Common myeloid progenitor, CD34-positive (primary cell): ENCODE results near the gene RNF166.

ENCODE experiments used
- CTCF ChIA-PET: fragments of 350-600 bp; sonication (Branson Sonifier 250); formaldehyde crosslinking; loops from one replicate; lab custom pipeline; 2021; ENCODE audit warnings: antibody characterized with exemption; lab: Charles Lee
- POLR2A ChIA-PET: fragments of 350-600 bp; sonication (Branson Sonifier 250); formaldehyde crosslinking; loops from one replicate; lab custom pipeline; 2021; ENCODE audit warnings: antibody characterized with exemption; lab: Charles Lee
- DNase-seq, 3 donors: peaks; one replicate each; pipeline versions ENCODE4 v3.0.0 to v3.0.0-alpha.2; 2013
- H3K27ac ChIP-seq, 2 experiments: 1 replicate in 1 of 2; 2 replicates in 1 of 2; pipeline ENCODE4 v1.7.0; 2013; ENCODE audit warnings: inconsistent platforms in 2 of 2, low read length in 2 of 2, mild to moderate bottlenecking in 2 of 2, low read depth in 1 of 2, moderate library complexity in 1 of 2; ENCODE audit not compliant: severe bottlenecking in 2 of 2, insufficient read depth in 1 of 2, poor library complexity in 1 of 2
- H3K27me3 ChIP-seq, 5 experiments: replicated peaks in 2 of 5; 1 replicate in 3 of 5; 2 replicates in 2 of 5; pipeline versions ENCODE4 v1.6.1 to v1.7.0; 2013; ENCODE audit warnings: low read length in 4 of 5, mild to moderate bottlenecking in 2 of 5, moderate library complexity in 2 of 5, inconsistent platforms in 1 of 5; ENCODE audit not compliant: insufficient read depth in 5 of 5, control insufficient read depth in 4 of 5
- H3K36me3 ChIP-seq, 4 experiments: 1 replicate in 2 of 4; 2 replicates in 2 of 4; pipeline versions ENCODE4 v1.6.1 to v1.7.0; 2013; ENCODE audit warnings: low read length in 3 of 4, control low read depth in 1 of 4, mild to moderate bottlenecking in 1 of 4; ENCODE audit not compliant: control insufficient read depth in 4 of 4, insufficient read depth in 4 of 4
- H3K4me1 ChIP-seq, 4 experiments: 1 replicate in 3 of 4; 2 replicates in 1 of 4; pipeline versions ENCODE4 v1.6.1 to v1.7.1; 2013; ENCODE audit warnings: low read length in 3 of 4, mild to moderate bottlenecking in 3 of 4, control low read depth in 1 of 4, inconsistent platforms in 1 of 4, moderate library complexity in 1 of 4; ENCODE audit not compliant: control insufficient read depth in 4 of 4, insufficient read depth in 4 of 4; ENCODE audit errors: control extremely low read depth in 1 of 4
- H3K4me3 ChIP-seq, 7 experiments: 1 replicate in 4 of 7; 2 replicates in 3 of 7; pipeline versions ENCODE4 v1.5.1 to v1.7.0; 2013; ENCODE audit warnings: mild to moderate bottlenecking in 7 of 7, low read length in 6 of 7, moderate library complexity in 6 of 7, inconsistent platforms in 2 of 7, low read depth in 2 of 7, control low read depth in 1 of 7; ENCODE audit not compliant: insufficient read depth in 4 of 7, control insufficient read depth in 1 of 7; ENCODE audit errors: extremely low read depth in 1 of 7
- H3K9me3 ChIP-seq, 5 experiments: 1 replicate in 4 of 5; 2 replicates in 1 of 5; pipeline versions ENCODE4 v1.6.1 to v1.7.1; 2013; ENCODE audit warnings: low read length in 4 of 5, mild to moderate bottlenecking in 2 of 5, inconsistent platforms in 1 of 5, low read depth in 1 of 5, moderate library complexity in 1 of 5; ENCODE audit not compliant: control insufficient read depth in 4 of 5, insufficient read depth in 2 of 5; ENCODE audit errors: control extremely low read depth in 1 of 5
- WGBS: methylation state at CpG from one replicate; pipeline ENCODE4 v1.1.5; 2013; ENCODE audit not compliant: insufficient coverage; 5-methylcytosine and 5-hydroxymethylcytosine counted together

The RNF166 gene

DNA sequence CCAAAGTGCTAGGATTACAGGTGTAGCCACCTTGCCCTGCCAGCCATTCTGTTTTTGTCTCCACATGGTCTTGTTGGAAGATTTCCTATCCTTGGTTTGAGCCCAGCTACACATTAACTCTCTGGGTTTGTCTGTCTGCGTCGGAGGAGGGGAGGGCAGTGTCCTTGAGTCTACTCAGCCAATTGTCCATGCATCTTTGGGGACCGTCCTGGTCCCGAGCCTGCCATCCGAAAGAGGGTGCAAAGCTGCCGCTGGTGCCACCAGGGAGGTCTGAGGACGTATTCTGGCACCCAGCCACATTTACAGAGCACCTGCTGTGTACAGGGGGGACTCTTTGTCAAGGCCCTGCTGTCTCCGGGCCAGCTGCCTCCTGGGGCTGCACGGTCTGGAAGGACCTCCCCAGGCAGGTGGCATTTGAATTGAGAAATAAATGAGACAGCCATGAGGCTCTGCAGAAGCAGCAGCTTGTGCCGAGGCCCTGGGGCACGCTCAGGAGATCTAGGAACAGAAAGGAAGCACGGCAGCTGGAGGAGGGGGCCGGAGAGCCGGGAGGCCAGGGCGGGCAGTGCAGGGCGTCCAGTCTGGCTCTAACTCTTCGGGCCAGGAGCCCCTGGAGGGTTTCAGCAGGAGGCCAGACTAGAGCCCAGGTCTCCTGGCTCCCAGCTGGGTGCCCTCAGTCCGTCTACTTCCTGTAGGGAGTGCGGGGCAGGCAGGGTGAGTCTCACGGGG is 56.8 kb downstream of the RNF166 start:
- DNase-seq, result no peak
- H3K4me3 ChIP-seq, result peak overlapping the region in 6 of 7 experiments; percentile 77 to 93 (median 89)
- peak overlapping the region in 1 of 2 experiments; percentile 77 for H3K27ac ChIP-seq
- H3K4me1 ChIP-seq, result peaks cover 0 to 42% (median 26%) of the 10 kb centered on the region in 4 experiments
- ChIA-PET CTCF (interaction anchor here (0.5 to 1.6 kb wide), 6 partner anchors 11 to 1260 kb away, joined by 3 to 4 read pairs (median 3); partner anchors contain the start of gene IL17C), POLR2A (interaction anchor here (0.9 to 1.4 kb wide), 2 partner anchors 52 to 54 kb away, joined by 3 to 6 read pairs; no protein-coding TSS in a partner anchor)
- H3K27me3 ChIP-seq, result no peaks in the 10 kb centered on the region
- peaks cover 5 to 66% (median 17%) of the 10 kb centered on the region in 4 experiments for H3K36me3 ChIP-seq
- 92% methylated on average over 19 of the region's 20 CpGs for WGBS
- no peaks in the 10 kb centered on the region for H3K9me3 ChIP-seq

DNA sequence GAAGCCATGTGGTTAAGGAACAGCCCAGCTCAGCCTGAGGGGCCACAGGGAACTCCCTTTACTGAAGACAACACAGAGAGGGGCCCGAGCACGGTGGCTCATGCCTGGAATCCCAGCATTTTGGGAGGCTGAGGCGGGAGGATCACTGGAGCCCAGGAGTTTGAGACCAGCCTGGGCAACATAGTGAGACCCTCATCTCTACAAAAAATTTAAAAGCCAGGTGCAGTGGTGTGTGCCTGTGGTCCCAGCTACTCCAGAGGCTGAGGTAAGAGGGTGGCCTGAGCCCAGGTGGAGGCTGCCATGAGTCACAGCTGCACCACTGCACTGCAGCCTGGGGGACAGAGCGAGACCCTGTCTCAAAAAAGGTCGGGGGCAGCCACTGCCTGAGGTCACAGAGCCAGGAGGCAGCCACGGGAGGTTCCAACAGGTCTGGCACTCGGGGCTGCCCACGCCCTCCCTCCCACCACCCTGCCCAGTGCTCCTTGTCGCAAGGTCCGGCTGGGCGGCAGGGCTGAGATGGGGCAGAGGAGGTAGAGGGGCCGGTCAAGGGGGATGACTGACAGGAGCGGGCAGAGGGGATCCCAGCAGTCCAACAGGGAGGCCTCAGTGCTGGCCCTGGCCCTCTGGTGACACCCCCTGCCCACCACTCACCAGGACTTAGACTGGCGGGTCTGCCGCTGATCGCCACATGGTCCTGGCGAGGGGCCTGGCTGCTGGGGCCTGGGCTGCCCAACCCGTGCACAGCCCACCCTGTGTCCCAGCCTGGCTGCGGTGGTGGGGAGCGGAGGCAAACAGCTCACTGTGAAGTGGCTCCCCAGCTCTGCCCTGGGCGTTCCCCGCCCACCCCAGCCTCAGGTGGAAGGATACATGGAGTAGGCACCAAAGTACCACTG is 58.8 kb downstream of the RNF166 start:
- H3K36me3 ChIP-seq, result peaks cover 5 to 65% (median 20%) of the 10 kb centered on the region in 4 experiments
- DNase-seq, result no peak
- H3K27me3 ChIP-seq, result no peaks in the 10 kb centered on the region
- POLR2A ChIA-PET, result interaction anchor here (0.6 kb wide), 1 partner anchor 21 kb away, joined by 3 read pairs; no protein-coding TSS in a partner anchor
- no peaks in the 10 kb centered on the region for H3K9me3 ChIP-seq
- CTCF ChIA-PET, result interaction anchor here (1.1 to 1.5 kb wide), 2 partner anchors 11 to 38 kb away, joined by 3 read pairs; no protein-coding TSS in a partner anchor
- H3K27ac ChIP-seq, result no peak overlapping the region
- peaks cover 0 to 39% (median 26%) of the 10 kb centered on the region in 4 experiments for H3K4me1 ChIP-seq
- WGBS, result 99% methylated on average over 14 of the region's 22 CpGs
- H3K4me3 ChIP-seq, result no peak overlapping the region
